ENCODE measurements around the gene RGL2. TPM values are rescaled to one million over a fixed set of nuclear protein-coding genes. Genes with fewer than 3 reads are reported as not detected.
"Not testable (repeated sequence)": the region's sequence is repeated elsewhere in the genome, so short reads cannot be mapped to it uniquely, and the experiment has no call there.

Gene RGL2
- total RNA-seq, 3 donors from 2014 or later, result 38.9 to 151 (median 103) TPM

DNA sequence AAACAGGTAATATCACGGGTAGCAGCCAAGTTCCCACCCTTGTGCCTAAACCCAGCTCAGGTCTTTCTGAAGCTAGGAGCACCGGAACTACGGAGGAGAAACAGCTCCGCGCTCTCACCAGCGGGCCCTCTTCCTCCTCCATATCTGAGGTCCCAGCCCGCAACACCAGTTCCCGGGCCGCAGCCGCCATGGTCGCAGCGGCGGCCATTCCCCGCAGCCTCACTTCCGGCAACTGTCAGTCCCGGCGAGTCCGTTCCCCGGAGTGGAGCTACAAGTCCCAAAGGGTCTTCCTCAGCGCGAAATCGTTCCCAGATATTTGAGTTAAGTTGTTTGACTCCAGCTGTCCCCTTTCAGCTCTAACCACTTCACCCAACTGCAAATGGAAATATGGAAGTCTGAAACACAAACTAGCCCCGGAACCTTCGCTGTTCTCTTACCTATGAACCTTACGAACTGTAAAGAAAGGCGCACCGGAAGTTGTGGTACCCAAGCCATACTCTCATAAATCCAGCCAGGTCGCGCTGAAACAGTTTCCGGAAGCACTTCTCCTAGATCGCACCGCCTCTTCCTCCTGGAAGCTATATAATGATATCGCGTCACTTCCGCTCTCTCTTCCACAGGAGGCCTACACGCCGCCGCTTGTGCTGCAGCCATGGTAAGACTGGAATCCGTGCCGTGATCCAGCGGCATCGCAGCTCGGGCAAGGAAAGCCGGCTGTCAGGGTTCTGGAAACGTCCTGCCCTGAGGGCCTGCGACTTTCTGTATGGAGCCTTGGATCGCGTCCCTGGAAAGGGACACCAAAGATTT, 27.1 kb downstream of the RGL2 start, which contains the start of the genes RPS18 and VPS52:
RPS18 (plus strand) TSS at position 608 of the 807 bp plus-strand sequence; CDS start at position 653, 45 bp downstream.
VPS52 (minus strand) TSS at position 409 of the 807 bp plus-strand sequence; CDS start at position 208, 201 bp downstream.
- Histone ChIP-seq H3K36me3 (peaks cover 9% of the 10 kb centered on the region), H3K4me1 (peaks cover 0 to 39% of the 10 kb centered on the region in 2 donors), H3K4me3 (peak within 1 kb of the TSS; percentile 65 to 74 (median 68)), H3K27ac (peak within 1 kb of the TSS; percentile 87 to 95), H3K27me3 (no peaks in the 10 kb centered on the region), H3K9me3 (no peaks in the 10 kb centered on the region)
- intact Hi-C loops (cut with DNase I; ENCODE audit: low total_unique reads), result no loop called here
- DNase-seq (ENCODE audit: low spot score in 2 of 2), result peak; percentile 92 to 97
- TF ChIP-seq POLR2A (IDR thresholded peaks at IDR 0.05) (peak; percentile 99), POLR2AphosphoS5 (IDR thresholded peaks at IDR 0.05) (peak; percentile 99)
- TF ChIP-seq, protein P1, sequence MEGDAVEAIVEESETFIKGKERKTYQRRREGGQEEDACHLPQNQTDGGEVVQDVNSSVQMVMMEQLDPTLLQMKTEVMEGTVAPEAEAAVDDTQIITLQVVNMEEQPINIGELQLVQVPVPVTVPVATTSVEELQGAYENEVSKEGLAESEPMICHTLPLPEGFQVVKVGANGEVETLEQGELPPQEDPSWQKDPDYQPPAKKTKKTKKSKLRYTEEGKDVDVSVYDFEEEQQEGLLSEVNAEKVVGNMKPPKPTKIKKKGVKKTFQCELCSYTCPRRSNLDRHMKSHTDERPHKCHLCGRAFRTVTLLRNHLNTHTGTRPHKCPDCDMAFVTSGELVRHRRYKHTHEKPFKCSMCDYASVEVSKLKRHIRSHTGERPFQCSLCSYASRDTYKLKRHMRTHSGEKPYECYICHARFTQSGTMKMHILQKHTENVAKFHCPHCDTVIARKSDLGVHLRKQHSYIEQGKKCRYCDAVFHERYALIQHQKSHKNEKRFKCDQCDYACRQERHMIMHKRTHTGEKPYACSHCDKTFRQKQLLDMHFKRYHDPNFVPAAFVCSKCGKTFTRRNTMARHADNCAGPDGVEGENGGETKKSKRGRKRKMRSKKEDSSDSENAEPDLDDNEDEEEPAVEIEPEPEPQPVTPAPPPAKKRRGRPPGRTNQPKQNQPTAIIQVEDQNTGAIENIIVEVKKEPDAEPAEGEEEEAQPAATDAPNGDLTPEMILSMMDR (IDR thresholded peaks at IDR 0.05), result peak in 2 of 3 donors; percentile 25 to 33

DNA sequence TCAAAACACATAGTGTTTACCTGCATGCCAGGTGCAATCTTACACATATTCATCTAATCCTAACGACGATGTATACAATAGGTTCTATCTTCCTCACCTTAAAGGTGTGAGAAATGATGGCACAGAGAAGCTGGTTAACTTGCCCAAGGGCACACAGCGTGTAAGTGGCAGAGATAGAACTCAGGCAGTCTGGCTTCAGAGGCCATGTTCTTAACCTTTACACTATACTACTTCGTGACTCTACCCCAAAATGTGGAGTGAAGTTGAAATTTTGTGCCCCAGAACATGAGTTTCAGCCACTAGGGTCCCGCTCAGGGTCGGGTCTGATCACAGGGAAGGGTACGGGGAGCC, 27.6 kb downstream of the RGL2 start:
- DNase-seq (ENCODE audit: low spot score in 2 of 2), result no peak
- H3K4me3 ChIP-seq, result peak overlapping the region; percentile 65 to 74 (median 68)
- H3K9me3 ChIP-seq, result no peaks in the 10 kb centered on the region
- TF ChIP-seq, protein P1 (IDR thresholded peaks at IDR 0.05), result peak in 1 of 3 donors; percentile 16
- TF ChIP-seq POLR2A (IDR thresholded peaks at IDR 0.05), result no peak
- peak overlapping the region; percentile 87 to 95 for H3K27ac ChIP-seq
- H3K27me3 ChIP-seq, result no peaks in the 10 kb centered on the region
- intact Hi-C loops (cut with DNase I; ENCODE audit: low total_unique reads), result no loop called here
- peaks cover 9% of the 10 kb centered on the region for H3K36me3 ChIP-seq
- peaks cover 0 to 34% of the 10 kb centered on the region in 2 donors for H3K4me1 ChIP-seq

DNA sequence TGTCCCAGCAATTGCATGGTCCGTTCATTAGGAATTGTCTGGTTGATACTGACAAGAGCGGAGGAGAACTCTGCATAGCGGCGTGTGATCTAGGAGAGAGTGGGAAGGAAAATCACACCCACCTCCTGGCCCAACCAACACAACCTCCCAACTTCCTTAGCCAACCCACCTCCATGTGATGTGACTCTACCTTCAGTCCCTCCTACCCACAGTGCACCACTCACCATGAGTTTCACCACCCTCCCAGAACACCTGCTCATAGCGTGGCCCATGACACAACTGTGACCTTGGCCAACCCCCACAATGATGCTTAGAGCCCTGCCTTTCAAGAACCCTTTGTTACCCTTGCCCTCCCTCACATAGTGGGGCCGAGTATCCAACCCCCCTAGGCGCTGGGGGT, 34.7 kb downstream of the RGL2 start:
- no peaks in the 10 kb centered on the region for H3K27me3 ChIP-seq
- H3K4me3 ChIP-seq, result no peak overlapping the region
- H3K36me3 ChIP-seq, result peaks cover 9% of the 10 kb centered on the region
- intact Hi-C loops (cut with DNase I; ENCODE audit: low total_unique reads), result no loop called here
- H3K4me1 ChIP-seq, result no peaks in the 10 kb centered on the region
- H3K9me3 ChIP-seq, result no peaks in the 10 kb centered on the region
- H3K27ac ChIP-seq, result no peak overlapping the region
- TF ChIP-seq, protein P1 (IDR thresholded peaks at IDR 0.05), result no peak
- no peak for TF ChIP-seq POLR2AphosphoS5 (IDR thresholded peaks at IDR 0.05)
- no peak for TF ChIP-seq POLR2A (IDR thresholded peaks at IDR 0.05)
- no peak for DNase-seq (ENCODE audit: low spot score in 2 of 2)

GRCh38 chr6:33262490-33262889, 36.3 kb downstream of the RGL2 start:
- H3K9me3 ChIP-seq; intact Hi-C loops (cut with DNase I; ENCODE audit: low total_unique reads); H3K4me1 ChIP-seq; H3K27ac ChIP-seq; DNase-seq (ENCODE audit: low spot score in 2 of 2); H3K4me3 ChIP-seq; H3K36me3 ChIP-seq; H3K27me3 ChIP-seq: not testable (repeated sequence)

DNA sequence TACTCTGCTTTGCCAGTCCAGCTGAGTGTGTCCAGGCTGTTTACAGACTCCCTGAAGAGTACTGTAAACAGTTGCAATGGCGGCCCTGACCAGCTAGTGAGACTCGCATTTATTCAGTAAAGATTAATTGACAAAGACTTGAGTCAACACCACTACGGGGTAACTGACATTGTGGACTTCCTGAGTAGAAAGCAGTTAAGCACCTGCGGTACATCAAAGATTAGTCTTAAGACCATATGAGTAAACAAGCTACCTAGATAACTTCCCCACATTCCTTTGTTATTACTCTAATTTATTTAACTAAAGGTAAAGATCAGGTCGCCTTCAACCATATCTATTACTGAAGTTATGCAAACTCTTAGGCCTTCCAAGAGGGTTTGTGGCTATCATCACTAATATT, 39.7 kb downstream of the RGL2 start:
- no peaks in the 10 kb centered on the region for H3K9me3 ChIP-seq
- DNase-seq (ENCODE audit: low spot score in 2 of 2), result no peak
- H3K27me3 ChIP-seq, result no peaks in the 10 kb centered on the region
- H3K27ac ChIP-seq, result no peak overlapping the region
- no peak overlapping the region for H3K4me3 ChIP-seq
- H3K4me1 ChIP-seq, result no peaks in the 10 kb centered on the region
- TF ChIP-seq POLR2AphosphoS5 (IDR thresholded peaks at IDR 0.05) (no peak), POLR2A (IDR thresholded peaks at IDR 0.05) (no peak)
- TF ChIP-seq, protein P1 (IDR thresholded peaks at IDR 0.05), result no peak
- intact Hi-C loops (cut with DNase I; ENCODE audit: low total_unique reads), result no loop called here
- no peaks in the 10 kb centered on the region for H3K36me3 ChIP-seq

Data from breast epithelium (tissue), 4 donors.